Psoas muscle (tissue), 8 donors: ENCODE data around the gene C19orf38. TPM values are rescaled to one million over a fixed set of nuclear protein-coding genes. Genes with fewer than 3 reads are reported as not detected.

Experiments
- ATAC-seq, 4 donors: fragments of 200-7000 bp; cut with Tn5 transposase; one replicate each; pipeline ENCODE4 v1.9.1; 2020; ENCODE audit warnings: moderate library complexity in 3 of 4, mild to moderate bottlenecking in 2 of 4
- DNase-seq, 2 donors: peaks; one replicate each; pipeline ENCODE4 v3.0.0-alpha.2; 2020
- H3K27ac ChIP-seq: fragments of 200-600 bp; one replicate; pipeline ENCODE4 v1.8.0; 2022
- H3K27me3 ChIP-seq, 3 donors: fragments of 200-600 bp in 1 of 3; one replicate each; pipeline versions ENCODE4 v1.6.1 to v1.8.0; 2013 to 2022; ENCODE audit warnings: low read length in 2 of 3, mild to moderate bottlenecking in 2 of 3, moderate library complexity in 1 of 3; ENCODE audit not compliant: insufficient read depth in 3 of 3
- H3K36me3 ChIP-seq, 2 donors: fragments of 200-600 bp in 1 of 2; one replicate each; pipeline versions ENCODE4 v1.6.1 to v1.8.0; 2013 to 2022; ENCODE audit warnings: low read depth in 1 of 2, mild to moderate bottlenecking in 1 of 2, moderate library complexity in 1 of 2; ENCODE audit not compliant: insufficient read depth in 1 of 2
- H3K4me1 ChIP-seq: fragments of 200-600 bp; one replicate; pipeline ENCODE4 v1.8.0; 2022
- H3K4me3 ChIP-seq: fragments of 200-600 bp; one replicate; pipeline ENCODE4 v1.8.0; 2022; ENCODE audit warnings: mild to moderate bottlenecking
- H3K9me3 ChIP-seq: fragments of 200-600 bp; one replicate; pipeline ENCODE4 v1.8.0; 2022
- WGBS, 3 donors: extraction: QIAGEN DNeasy Blood & Tissue Kit; methylation state at CpG; one replicate each; pipeline versions ENCODE4 v1.1.6 to v1.1.7; 2013; 5-methylcytosine and 5-hydroxymethylcytosine counted together
- intact Hi-C, 2 donors: fragments of 100-400 bp; cut with DNase I; formaldehyde crosslinking; loops; one replicate each; pipeline versions ENCODE4 v1.11.0 to v1.14.2; 2022
- polyA plus RNA-seq, 3 donors: library from polyadenylated mRNA; stranded (reverse); fragments of 200-250 nt; gene quantifications; one replicate each; pipeline ENCODE4 v1.2.3, GENCODE V29; 2013
- total RNA-seq, 4 donors: library from RNA; stranded (reverse); fragmentation: NEBNext Ultra II Directional in 2 of 4; extraction: Animal tissue kit (Norgen Biotek cat#: 25700) in 2 of 4; gene quantifications; one replicate each; pipeline versions ENCODE4 v1.2.1 to v1.2.4, GENCODE V29; 2021 to 2023
- TF ChIP-seq, protein P1 (sequence below): fragments of 200-600 bp; IDR thresholded peaks from one replicate; pipeline ENCODE4 v1.8.0; 2022; ENCODE audit warnings: antibody characterized with exemption
- donor health status: healthy with polysubstance abuse.
- donor health status: DM: no; HTN: no; CAD: no; lungs with moderate emphysema.
- donor health status: Bipolar disorder and iron deficiency.
- donor health status: healthy.
- donor health status: DM: yes; HTN: yes; CAD: no.
- donor health status: DM: no; HTN: no; CAD: no.
- donor health status: DM: no; HTN: no; CAD: no.
- donor health status: DM: yes; HTN: yes; CAD: no.

C19orf38 gene
- total and polyA plus RNA-seq, 7 donors: 0.30 to 2.9 (median 1.3) TPM

DNA sequence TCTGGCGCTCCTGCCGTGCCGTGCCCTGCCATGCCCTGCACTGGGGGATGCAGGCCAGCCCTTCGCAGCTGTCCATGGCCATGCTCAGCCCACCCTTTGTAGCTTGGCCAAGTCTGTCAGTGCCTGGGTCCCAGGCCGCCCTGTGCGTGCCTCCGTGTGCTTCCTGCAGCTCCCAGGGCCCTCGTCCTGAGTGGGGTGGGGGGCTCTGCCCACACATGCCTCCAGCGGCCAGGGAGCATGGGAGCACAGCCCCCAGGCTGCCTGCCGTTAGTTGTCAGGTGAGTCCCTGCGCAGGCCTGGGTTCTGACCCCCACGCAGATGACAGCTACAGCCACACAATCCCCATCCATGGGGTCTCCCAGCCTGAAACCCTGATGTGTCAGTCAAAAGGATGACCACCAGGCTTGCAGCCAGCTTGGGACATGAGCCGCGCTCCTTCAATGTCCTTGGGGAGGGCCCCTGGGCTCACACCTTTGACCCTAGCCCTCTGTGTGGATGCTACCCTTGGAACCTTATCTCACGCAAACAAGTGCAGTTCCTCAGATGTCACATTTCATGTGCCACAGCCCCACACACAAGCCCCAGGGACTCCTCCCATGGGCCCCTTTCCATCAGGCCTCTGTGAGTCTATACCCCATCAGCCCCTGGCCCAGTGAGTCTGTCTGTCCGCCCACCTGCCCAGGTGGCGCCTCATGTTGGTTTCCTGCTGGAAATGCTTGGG, 36.7 kb upstream of the C19orf38 start:
- ATAC-seq (no peak), DNase-seq (no peak)
- H3K4me1 ChIP-seq: no peaks in the 10 kb centered on the region
- WGBS, 3 donors: 78 to 83% (median 81%) methylated on average over 17 of the region's 17 CpGs
- intact Hi-C loops: no loop called here
- no peaks in the 10 kb centered on the region for H3K27me3 ChIP-seq
- H3K9me3 ChIP-seq: no peaks in the 10 kb centered on the region
- H3K27ac ChIP-seq: no peak overlapping the region
- H3K4me3 ChIP-seq: no peak overlapping the region
- H3K36me3 ChIP-seq: peaks cover 0 to 78% of the 10 kb centered on the region in 2 donors
- TF ChIP-seq, protein P1, sequence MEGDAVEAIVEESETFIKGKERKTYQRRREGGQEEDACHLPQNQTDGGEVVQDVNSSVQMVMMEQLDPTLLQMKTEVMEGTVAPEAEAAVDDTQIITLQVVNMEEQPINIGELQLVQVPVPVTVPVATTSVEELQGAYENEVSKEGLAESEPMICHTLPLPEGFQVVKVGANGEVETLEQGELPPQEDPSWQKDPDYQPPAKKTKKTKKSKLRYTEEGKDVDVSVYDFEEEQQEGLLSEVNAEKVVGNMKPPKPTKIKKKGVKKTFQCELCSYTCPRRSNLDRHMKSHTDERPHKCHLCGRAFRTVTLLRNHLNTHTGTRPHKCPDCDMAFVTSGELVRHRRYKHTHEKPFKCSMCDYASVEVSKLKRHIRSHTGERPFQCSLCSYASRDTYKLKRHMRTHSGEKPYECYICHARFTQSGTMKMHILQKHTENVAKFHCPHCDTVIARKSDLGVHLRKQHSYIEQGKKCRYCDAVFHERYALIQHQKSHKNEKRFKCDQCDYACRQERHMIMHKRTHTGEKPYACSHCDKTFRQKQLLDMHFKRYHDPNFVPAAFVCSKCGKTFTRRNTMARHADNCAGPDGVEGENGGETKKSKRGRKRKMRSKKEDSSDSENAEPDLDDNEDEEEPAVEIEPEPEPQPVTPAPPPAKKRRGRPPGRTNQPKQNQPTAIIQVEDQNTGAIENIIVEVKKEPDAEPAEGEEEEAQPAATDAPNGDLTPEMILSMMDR: no peak

DNA sequence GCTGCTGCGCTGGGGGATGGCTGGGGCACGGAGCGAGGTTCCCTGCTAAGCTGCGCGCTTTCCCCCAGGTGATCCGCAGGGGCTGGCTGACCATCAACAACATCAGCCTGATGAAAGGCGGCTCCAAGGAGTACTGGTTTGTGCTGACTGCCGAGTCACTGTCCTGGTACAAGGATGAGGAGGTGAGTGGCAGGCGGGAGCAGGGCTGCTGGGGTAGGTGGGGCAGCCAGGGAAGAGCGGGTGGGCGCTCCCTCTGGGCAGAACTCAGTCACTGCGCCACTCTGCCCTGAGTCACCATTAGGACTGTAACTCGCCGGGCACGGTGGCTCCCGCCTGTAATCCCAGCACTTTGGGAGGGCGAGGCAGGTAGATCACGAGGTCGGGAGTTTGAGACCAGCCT, 36.0 kb upstream of the C19orf38 start:
- DNase-seq: no peak
- no peak for ATAC-seq
- Histone ChIP-seq H3K4me1 (no peaks in the 10 kb centered on the region), H3K4me3 (no peak overlapping the region), H3K9me3 (no peaks in the 10 kb centered on the region), H3K27ac (peak overlapping the region; percentile 16), H3K27me3 (no peaks in the 10 kb centered on the region), H3K36me3 (peaks cover 0 to 77% of the 10 kb centered on the region in 2 donors)
- intact Hi-C loops: no loop called here
- WGBS, 3 donors: 96 to 97% (median 96%) methylated on average over 19 of the region's 19 CpGs
- TF ChIP-seq, protein P1: no peak

DNA sequence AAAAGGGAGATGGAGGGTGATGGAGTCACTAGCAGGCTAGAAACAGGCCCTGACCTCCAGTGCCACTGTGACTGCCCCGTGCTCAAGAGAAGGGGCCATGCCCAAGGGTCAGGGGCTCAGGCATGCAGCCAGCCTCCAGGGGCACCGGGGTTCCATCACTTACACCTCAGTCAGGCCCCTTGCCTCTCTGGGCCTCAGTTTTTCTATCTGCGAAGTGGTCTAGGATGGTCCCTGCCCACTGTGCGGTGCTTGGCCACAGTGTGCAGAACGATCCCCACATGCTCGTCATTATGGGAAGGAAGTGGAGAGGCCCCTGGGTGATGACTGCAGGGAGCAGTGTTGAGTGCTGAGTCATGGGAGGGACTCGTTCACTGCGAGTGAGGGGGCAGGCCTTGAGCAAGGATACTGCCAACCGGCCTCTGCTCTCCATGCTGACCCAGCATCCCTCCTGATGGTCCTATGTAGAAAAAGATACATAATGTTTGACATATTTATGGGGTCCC, 35.3 kb upstream of the C19orf38 start:
- Histone ChIP-seq H3K9me3 (no peaks in the 10 kb centered on the region), H3K4me1 (no peaks in the 10 kb centered on the region), H3K36me3 (peaks cover 0 to 70% of the 10 kb centered on the region in 2 donors), H3K27me3 (no peaks in the 10 kb centered on the region), H3K27ac (peak overlapping the region; percentile 55), H3K4me3 (no peak overlapping the region)
- intact Hi-C loops: no loop called here
- peak; percentile 54 to 64 (median 59) for ATAC-seq
- TF ChIP-seq, protein P1: no peak
- 67 to 77% (median 71%) methylated on average over 9 of the region's 9 CpGs for WGBS, 3 donors
- DNase-seq: peak; percentile 65 to 73

DNA sequence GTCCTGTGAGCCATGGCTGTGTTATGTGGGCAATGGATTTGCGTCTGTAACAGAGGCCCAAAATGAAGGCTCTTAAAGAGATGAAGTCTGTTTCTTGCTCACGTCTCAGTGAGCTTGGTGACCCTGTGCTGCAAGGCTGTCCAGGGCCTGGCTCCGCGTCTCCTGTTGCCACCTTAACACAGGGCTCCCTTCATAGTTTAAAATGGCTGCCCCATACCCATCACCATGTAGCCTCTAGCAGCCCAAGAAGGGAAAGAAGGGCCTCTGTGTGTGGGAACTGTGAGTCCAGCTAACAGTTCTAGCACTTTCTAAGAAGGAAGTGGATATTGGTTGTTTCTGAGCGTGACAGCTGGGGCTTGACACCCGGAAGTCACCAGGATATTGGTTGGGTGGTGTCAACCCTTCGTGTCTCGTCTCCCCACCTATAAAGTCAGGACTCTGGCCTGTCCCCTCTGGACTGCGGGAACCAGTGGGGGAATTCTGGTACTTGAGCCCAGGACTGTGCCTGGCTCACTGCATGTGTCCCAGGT, 33.1 kb upstream of the C19orf38 start:
- no peak overlapping the region for H3K27ac ChIP-seq
- peaks cover 0 to 64% of the 10 kb centered on the region in 2 donors for H3K36me3 ChIP-seq
- H3K4me1 ChIP-seq: no peaks in the 10 kb centered on the region
- no peak for DNase-seq
- H3K27me3 ChIP-seq: no peaks in the 10 kb centered on the region
- TF ChIP-seq, protein P1: no peak
- no peak overlapping the region for H3K4me3 ChIP-seq
- H3K9me3 ChIP-seq: no peaks in the 10 kb centered on the region
- no peak for ATAC-seq
- intact Hi-C loops: no loop called here
- WGBS, 3 donors: 94 to 98% (median 97%) methylated on average over 9 of the region's 9 CpGs
